HCEC 1CT (cell line): Measurements from ENCODE around the gene PSME1.
A peak's percentile ranks its signal among the peaks of the same experiment; 100 is the strongest.

Experiments
- DNase-seq: peaks from one replicate; pipeline ENCODE4 v3.0.0-alpha.2; 2017

Gene PSME1

DNA sequence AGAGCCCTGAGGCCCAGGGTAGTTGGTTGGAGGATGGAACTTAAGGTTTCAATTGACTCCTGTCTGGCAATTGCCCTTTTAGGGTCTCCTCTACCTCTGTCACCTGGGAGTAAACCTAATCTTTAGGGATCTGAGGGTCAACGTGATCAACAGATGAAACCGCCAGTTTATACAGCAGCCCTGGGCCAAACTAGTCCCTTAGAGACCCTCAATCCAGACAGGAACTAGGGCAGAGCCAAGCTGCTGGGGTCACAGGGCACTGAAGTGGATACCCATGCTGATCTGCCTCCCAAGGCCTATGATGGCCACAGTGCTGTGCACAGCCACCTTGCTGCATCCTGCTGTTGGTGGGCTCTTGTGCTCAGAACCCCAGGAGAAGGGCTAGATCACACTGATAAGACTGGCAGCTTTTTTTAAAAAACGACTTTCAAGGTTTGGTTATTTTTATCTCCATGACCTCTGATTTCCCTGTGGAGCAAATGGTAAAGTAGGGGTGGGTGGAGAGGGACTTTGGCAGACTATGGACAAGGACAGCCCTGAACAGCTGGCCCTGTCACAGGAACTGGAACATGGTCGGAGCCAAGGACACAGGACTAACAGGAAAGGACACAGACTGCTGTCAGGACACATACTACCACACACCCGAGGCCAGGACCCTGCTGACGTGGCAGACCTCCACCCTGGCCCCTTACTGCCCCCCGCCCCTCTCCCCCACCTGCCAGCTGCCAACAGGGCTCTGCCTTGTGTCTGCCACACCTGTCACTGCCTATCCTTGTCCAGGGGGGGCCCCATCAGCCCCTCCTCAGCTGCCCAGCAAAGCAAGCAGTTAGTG, 5.1 kb upstream of the PSME1 start:
- DNase-seq: no peak

DNA sequence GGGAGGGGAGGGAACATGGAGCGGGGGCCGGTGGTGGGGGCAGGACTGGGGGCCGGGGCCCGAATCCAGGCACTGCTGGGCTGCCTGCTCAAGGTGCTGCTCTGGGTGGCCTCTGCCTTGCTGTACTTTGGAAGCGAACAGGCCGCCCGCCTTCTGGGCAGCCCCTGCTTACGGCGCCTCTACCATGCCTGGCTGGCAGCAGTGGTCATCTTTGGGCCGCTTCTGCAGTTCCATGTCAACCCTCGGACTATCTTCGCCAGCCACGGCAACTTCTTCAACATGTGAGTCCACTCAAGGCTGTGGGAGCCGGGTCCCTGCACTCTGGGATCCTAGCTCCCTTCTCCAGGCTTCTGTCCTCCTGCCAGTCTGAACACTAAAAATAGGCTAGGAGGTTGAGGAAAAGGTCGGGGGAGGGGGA, 4.4 kb upstream of the PSME1 start:
- no peak for DNase-seq

DNA sequence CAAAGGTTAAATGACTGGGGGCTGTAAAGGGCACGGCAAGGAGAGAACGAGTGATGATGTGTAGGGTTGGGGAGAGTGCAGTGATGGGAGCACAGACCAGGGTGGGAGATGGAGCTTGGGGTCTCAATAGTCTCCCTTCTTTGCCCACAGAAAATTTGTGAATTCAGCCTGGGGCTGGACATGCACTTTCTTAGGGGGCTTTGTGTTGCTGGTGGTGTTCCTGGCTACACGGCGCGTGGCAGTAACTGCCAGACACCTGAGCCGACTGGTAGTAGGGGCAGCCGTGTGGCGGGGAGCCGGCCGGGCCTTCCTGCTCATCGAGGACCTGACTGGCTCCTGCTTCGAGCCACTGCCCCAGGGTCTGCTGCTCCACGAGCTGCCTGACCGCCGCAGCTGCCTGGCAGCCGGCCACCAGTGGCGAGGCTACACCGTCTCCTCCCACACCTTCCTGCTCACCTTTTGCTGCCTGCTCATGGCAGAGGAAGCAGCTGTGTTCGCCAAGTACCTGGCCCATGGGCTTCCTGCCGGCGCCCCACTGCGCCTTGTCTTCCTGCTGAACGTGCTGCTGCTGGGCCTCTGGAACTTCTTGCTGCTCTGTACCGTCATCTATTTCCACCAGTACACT, 3.8 kb upstream of the PSME1 start:
- no peak for DNase-seq

DNA sequence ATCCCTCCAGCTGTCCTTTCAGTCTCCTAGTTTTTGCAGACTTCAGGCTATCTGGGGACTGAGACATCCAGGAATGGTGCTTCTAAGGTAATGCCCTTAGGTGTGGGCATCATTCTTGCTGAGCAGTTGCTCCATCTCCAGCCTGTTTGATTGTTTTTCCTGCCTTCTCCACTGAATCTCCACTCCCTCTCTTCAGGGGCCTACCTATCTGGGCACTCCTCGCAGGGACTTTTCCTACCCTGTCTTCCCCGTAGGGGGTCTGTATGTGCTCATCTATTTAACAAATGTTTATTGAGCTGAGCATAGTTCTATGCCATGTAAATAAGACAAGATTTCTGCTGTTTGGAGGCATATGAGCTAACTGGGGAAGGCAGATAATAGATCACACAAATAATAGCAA, 3.0 kb upstream of the PSME1 start:
- DNase-seq: no peak

GRCh38 chr14:24133735-24134134, 2.3 kb upstream of the PSME1 start:
- DNase-seq: no peak

GRCh38 chr14:24135584-24135833, 485 bp upstream of the PSME1 start:
- no peak for DNase-seq

GRCh38 chr14:24136684-24137528, 912 bp downstream of the PSME1 start:
- no peak for DNase-seq

- no peak for DNase-seq
These were observed 1.8 kb downstream of the PSME1 start for GRCh38 chr14:24137529-24138395.

DNA sequence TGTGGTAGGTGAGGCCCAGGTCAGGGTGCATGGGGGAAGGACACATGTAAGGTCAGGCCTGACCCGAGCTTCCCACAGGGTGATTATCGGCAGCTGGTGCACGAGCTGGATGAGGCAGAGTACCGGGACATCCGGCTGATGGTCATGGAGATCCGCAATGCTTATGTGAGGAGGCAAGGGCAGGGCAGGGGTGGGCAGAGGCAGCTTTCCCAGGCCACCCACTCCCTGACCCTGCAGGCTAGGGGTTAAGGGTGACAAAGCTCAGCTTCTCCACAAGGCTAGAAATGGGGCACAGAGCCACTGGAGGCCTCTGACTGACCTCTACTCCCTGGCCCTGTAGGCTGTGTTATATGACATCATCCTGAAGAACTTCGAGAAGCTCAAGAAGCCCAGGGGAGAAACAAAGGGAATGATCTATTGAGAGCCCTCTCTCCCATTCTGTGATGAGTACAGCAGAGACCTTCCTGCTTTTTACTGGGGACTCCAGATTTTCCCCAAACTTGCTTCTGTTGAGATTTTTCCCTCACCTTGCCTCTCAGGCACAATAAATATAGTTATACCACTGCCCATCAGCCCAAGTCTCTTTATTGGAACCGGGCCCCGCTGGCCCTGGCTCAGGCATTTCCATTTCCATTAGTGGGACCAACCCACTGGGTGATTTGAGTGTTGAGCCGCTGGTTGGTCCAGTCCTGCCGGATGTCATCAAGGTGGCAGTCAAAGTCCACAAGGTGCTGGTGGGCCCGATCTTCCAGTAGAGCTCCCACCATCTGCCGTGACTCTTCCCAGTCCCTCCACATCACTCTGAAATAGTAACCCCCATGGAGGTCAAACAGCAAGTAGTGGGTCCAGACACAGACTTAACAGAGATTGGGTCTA, 2.6 kb downstream of the PSME1 start:
- DNase-seq: no peak

- DNase-seq: no peak
These were observed 3.4 kb downstream of the PSME1 start for GRCh38 chr14:24139272-24139934.

- peak; percentile 99 for DNase-seq
These were observed 5.3 kb downstream of the PSME1 start, which contains the start of gene EMC9 for GRCh38 chr14:24141097-24141880. EMC9 (minus strand) TSS chr14:24141591; CDS start chr14:24141304, 287 bp downstream.

DNA sequence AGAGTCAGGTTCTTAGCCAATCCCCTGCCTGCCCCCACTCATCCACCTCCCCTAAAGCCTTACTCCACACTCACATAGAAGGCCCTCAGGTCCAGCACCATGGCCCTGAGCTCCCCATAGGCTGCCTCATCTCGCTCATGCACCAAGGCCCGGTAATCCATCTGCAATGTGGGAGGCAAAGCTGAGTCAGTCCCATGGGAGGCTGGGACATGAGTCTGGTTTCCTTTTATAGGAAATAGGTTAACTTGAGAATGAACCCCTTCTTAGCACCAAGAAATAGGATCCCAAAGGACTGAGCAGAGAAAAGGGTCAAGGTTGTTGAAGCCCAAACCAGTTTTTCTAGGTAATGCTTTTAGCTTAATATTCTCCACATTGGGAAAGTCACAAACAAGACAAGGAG, 7.5 kb downstream of the PSME1 start:
- DNase-seq: no peak

DNA sequence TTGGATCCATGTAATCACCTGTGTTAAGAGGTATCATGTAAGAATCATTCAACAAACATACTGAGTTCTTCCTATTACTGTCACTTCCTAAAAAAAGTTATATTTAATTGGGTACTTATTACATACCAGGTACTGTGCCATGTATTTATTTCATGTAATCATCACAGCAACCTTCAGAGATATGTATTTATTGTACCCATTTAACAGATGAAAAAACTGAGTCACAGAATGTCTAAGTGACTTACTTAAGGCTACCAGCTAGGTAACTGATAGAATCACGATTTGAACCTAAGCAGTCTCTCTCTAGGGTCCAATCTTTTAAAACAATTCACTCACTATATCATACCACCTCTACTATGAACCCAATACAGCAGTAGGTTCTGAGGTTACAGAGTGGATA, 8.5 kb downstream of the PSME1 start:
- no peak for DNase-seq

DNA sequence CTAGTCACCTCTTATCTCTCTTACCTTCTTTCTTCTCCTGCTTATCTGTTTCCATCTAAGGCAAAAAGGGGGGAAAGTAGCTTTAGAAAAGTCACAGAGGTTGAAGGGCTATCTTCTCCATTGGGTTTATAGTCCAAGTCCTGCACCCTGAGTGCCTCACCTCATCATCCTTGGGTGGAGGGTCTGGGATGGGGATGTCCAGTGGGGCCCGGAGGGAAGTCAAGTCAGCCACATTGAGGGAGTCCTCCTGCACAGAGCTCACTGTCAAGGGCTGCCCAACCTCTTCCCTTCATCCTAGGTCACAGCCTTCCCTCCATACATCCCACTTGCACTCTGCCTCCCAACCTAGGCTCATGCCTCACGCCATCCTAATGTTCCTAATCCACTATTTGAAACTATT, 9.2 kb downstream of the PSME1 start:
- no peak for DNase-seq

GRCh38 chr14:24145690-24146452, 9.9 kb downstream of the PSME1 start:
- DNase-seq: peak; percentile 60

DNA sequence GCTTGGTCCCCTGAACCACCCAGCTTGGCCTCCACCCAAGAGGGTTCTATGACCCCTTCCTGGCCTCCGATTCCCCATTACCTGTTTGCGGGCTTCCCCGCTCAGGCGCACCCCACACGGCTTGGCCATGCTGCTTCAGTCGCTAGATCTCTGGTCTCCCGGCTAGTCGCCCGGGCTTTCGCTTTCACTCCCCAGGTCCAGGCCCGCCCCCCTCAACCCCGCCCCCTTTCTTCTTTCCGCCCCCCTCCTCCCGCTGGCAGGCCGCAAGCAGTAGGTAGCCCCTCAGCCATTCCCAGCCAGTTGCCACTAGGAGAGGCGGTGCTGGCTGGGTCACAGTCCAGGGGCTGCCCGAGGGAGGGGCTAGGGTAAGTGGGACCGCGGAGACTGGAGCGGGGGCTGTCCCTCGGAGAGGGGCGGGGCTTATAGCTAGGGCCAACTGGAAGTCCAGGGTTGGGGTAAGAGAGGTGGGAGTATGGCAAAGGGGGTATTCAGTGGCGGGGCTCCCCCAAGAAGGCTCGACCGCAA, 10.5 kb downstream of the PSME1 start, which contains the start of gene PSME2:
Gene PSME2 (minus strand): TSS at position 158 of the 525 bp plus-strand sequence. CDS start 29 bp downstream, at position 129.
- peak; percentile 95 for DNase-seq

GRCh38 chr14:24146978-24147760, 11.2 kb downstream of the PSME1 start, which contains the start of gene RNF31:
RNF31 (plus strand) TSS chr14:24147498; CDS start chr14:24147699, 201 bp downstream.
- DNase-seq: peak; percentile 99
